GM18517 (cell line): ENCODE results near the gene LRRC8D.
"Not testable (repeated sequence)": the region's sequence is repeated elsewhere in the genome, so short reads cannot be mapped to it uniquely, and the experiment has no call there.

Source experiments
- ATAC-seq: cut with Tn5 transposase; IDR thresholded peaks from one replicate; pipeline ENCODE4 v1.9.1; 2021; ENCODE audit warnings: mild to moderate bottlenecking, moderate library complexity; ENCODE audit not compliant: unreplicated experiment

The LRRC8D gene

GRCh38 chr1:89908672-89909436 is 88.0 kb downstream of the LRRC8D start:
- ATAC-seq: no peak

GRCh38 chr1:89910268-89910667 is 89.4 kb downstream of the LRRC8D start:
- ATAC-seq: no peak

GRCh38 chr1:89910780-89911179 is 89.9 kb downstream of the LRRC8D start:
- ATAC-seq: no peak

DNA sequence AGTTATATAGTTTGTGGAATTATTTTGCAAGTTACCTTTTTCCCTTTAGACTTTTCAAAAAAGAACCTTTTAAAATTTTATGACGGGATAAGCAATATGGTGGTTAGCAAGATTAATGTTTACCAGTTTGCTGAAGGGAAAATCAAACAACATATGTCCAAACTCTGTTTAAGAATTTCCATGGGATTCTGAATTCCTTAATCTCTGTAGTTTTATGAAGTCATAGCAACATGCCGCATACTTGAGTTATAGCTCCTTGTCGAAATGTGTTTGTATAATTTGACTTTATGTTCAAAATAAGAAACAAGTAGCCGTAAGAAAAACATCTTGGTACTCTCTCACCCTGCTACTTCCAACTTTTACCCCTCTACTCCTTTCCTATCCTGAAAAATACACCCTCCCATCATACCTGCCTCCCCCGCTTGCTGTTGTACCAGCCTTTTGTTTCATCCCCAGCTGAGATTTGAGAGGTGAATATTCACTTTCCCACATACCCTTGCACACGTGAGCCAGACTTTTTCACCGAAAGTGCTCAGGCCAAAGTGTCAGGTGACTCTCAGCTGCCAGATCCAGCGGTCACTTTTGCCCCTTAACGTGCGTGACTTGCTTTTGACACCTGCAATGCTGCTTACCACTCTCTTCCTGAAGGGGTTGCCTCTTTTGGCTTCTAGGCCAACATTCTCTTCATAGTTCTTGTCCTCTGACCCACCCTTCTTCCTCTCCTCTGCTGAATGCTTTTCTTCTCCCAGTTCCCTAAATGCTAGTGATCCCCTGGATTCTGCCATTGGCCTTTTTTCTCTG is 90.6 kb downstream of the LRRC8D start:
- ATAC-seq: no peak

GRCh38 chr1:89912073-89912472 is 91.2 kb downstream of the LRRC8D start:
- no peak for ATAC-seq

DNA sequence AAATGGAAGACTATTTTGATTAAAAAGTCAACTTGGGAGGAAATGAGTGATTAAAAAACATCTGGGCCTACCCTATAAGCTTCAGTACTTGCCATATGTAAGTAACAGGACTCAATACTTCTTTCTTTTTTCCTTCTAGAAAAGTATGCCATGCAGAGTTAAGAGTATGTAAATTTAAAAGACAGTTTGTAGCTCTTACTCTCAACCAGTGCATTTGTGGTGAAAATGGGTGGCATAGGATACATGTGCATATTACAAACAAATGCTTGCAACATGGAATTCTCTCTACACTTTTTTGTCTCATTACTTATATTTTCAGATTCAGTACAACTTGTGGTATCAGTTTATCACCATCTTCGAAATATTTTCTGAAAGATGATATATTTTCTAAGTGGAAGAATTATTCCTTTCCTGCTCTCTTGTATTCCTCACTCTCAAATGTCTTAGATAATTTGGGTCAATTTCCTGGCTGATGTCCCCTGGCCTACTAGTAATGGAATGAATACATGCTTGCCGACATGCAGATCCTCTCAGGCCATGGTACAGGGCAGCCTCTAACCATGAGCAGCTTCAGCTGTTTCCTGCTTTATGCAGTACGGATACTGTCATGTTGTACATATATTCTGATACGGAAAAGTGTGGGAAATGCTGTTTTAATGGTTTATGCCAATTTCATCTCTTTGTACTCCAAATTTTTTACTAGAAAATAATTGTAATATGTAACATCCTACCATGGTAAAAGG is 92.7 kb downstream of the LRRC8D start:
- ATAC-seq: no peak

- no peak for ATAC-seq
Measured at GRCh38 chr1:89917353-89917752, 96.5 kb downstream of the LRRC8D start.

DNA sequence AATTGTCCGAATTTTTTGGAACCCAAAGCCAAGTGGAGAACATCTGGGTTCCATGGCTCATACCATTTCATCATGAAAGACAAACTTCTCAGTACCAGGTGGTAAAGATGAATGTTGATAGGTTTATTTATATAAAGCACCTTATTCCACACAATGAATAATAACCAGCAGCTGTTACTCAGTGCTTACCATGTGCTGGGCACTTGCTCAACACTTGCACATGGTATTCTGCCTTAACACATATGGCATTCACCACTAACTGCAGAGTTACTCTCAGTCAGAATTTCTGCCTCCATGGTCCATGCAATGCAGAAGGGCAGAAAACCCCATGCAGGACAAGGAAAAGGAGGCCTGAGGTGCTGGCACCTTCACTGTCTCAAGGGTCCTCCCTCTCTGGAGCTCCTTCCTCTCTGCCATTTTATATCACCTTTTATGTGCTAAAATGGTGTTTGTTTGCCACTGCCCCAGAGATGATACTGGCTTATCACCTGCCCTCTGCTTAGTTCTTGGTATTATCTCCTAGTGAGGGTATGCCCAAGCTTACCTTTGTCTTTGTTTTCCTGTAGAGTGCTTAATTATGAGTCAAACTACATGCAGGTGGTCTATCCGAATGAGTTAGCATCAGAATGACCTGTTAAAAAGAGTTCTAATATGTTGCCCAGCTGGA is 97.4 kb downstream of the LRRC8D start:
- no peak for ATAC-seq

GRCh38 chr1:89918794-89919155 is 97.9 kb downstream of the LRRC8D start:
- no peak for ATAC-seq

DNA sequence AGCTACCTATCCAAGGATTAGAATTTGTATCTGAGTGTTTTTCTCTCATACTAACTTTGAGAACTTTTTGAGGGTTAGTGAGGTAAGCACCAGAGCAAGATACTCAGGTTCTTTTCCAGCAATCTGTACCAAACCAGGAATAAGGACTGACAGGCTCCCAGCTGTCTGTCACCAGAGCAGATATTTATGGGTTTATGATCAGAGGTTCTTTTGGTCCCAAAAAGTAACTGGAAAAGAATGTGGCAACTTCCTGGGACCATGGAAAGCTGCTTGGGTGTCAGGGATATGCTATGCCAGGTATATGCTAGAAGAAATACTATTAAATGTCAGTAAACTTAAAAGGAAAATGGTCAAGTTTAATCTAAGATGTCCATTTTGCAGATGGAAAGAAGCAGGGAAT is 98.3 kb downstream of the LRRC8D start:
- ATAC-seq: no peak

GRCh38 chr1:89922911-89923310 is 102.1 kb downstream of the LRRC8D start:
- ATAC-seq: no peak

- ATAC-seq: no peak
Measured at GRCh38 chr1:89923517-89923916, 102.7 kb downstream of the LRRC8D start.

DNA sequence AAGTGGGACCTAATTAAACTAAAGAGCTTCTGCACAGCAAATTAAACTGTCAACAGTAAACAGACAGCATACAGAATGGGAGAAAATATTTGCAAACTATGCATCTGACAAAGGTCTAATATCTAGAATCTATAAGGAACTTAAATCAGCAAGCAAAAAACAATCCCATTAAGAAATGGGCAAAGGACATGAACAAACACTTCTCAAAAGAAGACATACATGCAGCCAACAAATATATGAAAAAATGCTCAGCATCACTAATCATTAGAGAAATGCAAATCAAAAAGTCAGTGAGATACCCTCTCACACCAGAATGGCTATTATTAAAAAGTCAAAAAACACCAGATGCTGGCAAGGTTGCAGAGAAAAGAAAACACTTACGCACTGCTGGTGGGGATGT is 103.2 kb downstream of the LRRC8D start:
- ATAC-seq: not testable (repeated sequence)

DNA sequence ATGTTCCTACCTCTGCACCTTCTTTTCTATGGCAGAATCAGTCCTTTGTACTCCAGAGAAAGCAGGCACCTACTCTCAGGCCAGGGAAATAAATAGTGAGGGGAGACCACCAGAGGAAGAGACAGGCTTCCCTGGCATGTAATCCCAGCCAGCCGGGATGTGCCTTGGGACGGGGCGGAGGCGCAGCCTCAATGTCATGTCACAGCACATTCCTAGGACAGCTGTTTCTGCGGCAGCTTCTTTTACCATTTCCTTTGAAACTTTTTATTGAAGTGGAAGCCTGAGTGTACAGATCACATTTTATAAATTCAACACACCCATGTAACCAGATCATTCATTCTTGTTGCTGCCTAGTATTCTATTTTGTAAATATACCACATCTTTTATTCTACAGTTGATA is 106.2 kb downstream of the LRRC8D start:
- no peak for ATAC-seq

- no peak for ATAC-seq
Measured at GRCh38 chr1:89927478-89927877, 106.6 kb downstream of the LRRC8D start.

GRCh38 chr1:89928506-89928905 is 107.7 kb downstream of the LRRC8D start:
- no peak for ATAC-seq

DNA sequence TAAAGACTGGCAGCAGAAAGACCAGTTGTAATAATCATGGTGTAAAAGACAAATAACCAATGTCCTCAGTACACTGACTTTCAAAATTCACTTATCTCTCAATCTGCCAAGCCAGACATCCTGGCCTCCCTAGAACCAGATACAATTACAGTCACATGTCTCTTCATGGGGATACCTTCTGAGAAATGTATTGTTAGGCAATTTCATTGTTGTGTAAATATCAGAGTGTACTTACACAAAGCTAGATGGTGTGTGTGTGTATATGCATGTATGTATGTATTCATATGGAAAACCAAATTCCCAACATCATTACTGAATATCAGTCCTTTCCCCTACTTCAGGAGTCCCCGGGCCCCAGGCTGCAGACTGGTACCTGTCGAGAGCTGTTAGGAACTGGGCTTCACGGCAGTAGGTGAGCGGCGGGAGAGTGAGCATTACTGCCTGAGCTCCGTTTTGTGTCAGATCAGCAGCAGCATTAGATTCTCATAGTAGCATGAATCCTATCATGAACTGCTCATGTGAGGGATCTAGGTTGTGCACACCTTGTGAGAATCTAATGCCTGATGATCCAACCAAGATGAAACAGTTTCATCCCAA is 108.7 kb downstream of the LRRC8D start:
- no peak for ATAC-seq

DNA sequence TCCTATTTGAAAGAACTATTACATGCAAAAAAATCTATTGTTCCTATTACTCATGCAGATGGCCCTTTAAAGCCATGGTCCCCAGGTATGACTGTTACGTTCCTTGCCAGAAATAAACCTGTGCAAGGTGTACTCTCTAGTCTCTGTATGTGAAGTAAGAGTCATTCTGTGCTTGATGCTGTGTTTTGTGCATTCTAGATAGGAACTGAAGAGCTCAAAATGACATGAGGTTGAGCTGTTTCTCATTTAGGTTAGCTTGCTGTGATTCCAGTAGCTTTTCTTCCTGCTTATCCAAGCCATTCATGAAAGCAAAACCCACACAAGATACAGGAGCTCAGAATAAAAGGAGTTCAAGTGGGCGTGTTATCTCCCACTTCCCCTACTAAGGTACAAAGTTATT is 109.7 kb downstream of the LRRC8D start:
- no peak for ATAC-seq

DNA sequence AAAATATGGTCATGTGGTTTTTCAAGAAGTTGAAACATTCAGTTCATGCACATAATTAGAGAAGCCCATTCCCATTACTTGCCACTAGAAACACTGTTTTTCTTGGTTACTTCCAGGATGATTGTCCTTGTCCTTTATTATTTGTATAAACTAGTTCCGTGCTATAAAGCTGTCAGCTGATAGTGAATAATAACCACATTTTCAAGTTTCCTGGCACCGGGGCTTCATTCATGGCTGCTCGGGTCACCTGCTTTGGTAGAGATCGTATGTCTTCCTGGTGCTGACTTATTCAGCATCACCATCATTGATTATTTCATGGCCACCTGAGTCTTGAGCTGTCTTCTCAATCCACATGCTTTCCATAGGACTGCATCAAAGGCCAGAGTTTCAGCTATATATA is 111.1 kb downstream of the LRRC8D start:
- no peak for ATAC-seq

DNA sequence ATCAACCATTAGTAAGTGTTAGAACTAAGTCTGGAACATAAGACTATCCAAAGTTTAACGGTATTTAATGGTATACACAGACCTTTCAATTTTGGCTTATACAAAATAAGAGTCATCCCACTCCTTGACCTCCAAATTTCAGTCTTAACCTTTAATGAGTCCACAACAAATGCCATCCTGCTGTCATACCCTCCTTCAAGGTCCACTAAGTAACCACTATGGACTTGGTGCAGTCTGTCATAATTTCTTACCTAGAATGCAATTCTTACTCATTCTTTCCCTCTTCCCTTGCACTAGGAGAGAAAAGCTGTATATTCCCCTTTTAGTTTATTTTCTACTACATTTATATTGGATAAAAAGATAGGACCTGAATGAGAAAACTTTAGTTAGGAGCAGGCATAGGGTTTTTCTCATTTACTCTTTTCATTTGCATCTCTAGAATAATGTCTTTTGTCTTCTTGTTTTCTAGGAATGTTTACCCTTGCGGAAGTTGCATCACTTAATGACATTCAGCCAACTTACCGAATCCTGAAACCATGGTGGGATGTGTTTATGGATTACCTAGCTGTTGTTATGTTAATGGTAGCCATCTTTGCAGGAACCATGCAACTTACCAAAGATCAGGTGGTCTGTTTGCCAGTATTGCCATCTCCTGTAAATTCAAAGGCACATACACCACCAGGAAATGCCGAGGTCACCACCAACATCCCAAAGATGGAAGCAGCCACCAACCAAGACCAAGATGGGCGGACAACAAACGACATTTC is 111.9 kb downstream of the LRRC8D start:
- no peak for ATAC-seq
